ENCODE data around the gene GAB3.

DNA sequence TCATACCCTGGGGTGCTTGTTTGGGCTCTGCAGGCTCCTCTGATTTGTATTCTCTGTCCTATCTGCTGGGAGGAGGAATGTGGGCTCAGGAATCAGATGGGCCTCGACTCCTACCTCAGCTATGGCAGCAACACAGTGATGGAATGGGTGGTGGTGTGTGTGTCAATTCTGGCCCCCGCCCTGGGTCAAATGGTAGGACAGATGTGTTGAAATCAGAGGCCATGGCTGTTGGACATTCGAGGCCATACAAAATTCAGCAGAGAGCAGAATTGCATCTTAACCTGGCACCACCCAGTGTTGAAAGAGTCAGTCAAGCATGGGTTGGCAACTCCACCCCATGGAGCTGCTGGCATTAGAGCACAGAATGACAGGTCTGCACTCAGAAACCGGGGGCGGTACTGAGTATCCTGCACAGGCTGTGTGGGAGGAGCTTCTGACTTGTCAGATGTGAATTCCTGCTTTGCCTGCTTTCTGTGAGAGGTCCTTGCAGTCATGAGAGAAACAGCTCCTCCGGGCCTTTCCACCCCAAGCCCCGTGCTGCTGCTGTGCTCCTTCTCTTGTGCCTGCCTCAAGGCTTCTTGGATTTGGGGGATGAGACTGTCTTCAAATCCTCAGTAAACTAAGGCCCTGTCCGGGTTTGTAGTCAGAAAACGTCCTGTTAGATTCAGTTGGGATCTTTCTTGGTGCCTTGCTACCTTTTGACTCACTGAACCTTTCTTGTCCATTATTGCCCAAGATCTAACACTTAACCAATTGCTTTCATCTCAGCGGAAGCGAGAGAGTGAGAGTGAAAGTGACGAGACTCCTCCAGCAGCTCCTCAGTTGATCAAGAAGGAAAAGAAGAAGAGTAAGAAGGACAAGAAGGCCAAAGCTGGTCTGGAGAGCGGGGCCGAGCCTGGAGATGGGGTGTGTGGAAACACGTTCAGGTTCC is 24.8 kb upstream of the GAB3 start:
- TF ChIP-seq, protein P1, sequence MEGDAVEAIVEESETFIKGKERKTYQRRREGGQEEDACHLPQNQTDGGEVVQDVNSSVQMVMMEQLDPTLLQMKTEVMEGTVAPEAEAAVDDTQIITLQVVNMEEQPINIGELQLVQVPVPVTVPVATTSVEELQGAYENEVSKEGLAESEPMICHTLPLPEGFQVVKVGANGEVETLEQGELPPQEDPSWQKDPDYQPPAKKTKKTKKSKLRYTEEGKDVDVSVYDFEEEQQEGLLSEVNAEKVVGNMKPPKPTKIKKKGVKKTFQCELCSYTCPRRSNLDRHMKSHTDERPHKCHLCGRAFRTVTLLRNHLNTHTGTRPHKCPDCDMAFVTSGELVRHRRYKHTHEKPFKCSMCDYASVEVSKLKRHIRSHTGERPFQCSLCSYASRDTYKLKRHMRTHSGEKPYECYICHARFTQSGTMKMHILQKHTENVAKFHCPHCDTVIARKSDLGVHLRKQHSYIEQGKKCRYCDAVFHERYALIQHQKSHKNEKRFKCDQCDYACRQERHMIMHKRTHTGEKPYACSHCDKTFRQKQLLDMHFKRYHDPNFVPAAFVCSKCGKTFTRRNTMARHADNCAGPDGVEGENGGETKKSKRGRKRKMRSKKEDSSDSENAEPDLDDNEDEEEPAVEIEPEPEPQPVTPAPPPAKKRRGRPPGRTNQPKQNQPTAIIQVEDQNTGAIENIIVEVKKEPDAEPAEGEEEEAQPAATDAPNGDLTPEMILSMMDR (IDR thresholded peaks at IDR 0.05), result no peak
- TF ChIP-seq POLR2A (IDR thresholded peaks at IDR 0.05), result no peak
